ENCODE data around the gene NR4A1. TPM values are rescaled to one million over a fixed set of nuclear protein-coding genes. Genes with fewer than 3 reads are reported as not detected.

NR4A1 gene
- total and polyA plus RNA-seq, 5 donors from 2014 or later: 0.22 to 143 (median 0.53) TPM

DNA sequence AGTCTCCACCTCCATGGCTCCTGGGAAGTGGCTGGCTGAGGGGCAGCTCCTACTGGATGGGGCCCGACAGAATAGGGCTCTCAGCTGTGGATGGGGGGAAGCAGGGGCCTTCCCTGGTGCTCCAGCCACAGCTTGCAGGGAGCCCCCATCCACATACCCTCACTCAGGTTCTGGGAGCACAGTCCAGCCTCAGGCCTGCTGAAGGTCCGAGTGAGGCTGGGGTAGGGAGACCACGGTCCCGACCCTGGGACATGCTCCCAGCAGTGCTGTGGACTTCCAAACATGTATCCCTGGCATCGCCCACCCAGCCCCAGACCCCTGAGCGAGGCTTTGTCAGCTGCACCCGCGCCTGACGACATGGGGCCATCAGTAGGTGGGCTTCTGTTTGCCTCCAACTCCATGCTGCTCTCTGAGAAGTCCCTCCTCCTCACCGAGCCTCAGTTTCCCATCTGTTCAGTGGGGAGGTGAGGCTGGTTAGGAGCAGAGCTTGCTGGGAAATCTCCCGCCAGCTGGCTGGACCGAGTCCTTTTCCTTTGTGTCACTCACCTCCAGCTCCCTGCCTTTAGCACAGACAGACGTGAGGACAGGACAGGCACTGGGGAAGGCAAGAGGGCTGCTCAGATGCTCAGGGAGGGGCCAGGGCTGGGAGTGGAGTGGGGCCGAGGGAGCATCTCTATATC, 9.4 kb downstream of the NR4A1 start:
- Histone ChIP-seq H3K27ac (ENCODE audit: insufficient read depth, low read length, poor library complexity, severe bottlenecking) (no peak overlapping the region), H3K4me1 (ENCODE audit: control insufficient read depth, insufficient read depth, low read length, poor library complexity, severe bottlenecking) (no peaks in the 10 kb centered on the region), H3K36me3 (ENCODE audit: control insufficient read depth, insufficient read depth, low read length) (no peaks in the 10 kb centered on the region), H3K27me3 (ENCODE audit: control insufficient read depth, insufficient read depth, low read length) (no peaks in the 10 kb centered on the region), H3K9me3 (ENCODE audit: control insufficient read depth in 2 of 2, low read length in 2 of 2) (no peaks in the 10 kb centered on the region), H3K4me3 (ENCODE audit: low read depth, low read length) (no peak overlapping the region)
- no peak overlapping the region for H3K27ac Mint-ChIP-seq
- H3K9me3 Mint-ChIP-seq: no peaks in the 10 kb centered on the region
- H3K27me3 Mint-ChIP-seq: peaks cover 8% of the 10 kb centered on the region
- no peaks in the 10 kb centered on the region for H3K36me3 Mint-ChIP-seq
- DNase-seq: no peak
- H3K4me3 Mint-ChIP-seq: no peak overlapping the region
- no peak for ATAC-seq (ENCODE audit: low read depth in 2 of 2)
- H3K4me1 Mint-ChIP-seq: peaks cover 0 to 4% (median 0%) of the 10 kb centered on the region in 4 donors

DNA sequence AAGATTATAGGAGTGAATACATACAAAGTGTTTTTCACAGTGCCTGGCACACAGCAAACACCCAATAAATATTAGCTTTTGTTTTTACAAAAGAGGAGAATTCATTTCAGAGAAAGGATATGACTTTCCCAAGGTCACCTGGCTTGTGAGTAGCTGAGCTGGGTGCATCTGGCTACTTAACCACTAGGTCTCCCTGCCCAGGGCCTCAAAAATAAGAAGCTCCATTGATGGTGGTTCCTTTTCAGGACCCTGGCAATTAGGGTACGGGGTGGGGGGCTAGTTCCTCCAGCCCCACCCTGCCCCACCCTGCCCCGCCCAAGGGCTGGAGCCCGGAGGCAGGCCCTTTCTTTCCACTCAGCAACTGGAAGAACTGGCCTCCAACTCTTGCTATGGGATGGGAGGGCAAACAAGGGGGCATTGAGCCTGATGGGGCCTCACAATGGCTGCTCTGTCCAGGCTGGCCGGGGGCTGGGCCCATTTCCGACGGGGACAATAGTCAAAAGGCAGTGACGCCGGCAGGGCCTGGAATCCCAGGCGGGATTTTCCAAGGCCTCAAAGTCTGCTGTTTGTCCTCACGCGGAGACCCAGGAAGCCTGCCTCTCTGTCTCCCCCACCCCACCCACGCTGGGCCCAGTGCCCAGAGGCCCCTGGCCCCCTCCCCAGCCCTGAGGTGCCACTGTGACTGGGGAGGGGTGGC, 10.4 kb downstream of the NR4A1 start:
- Histone ChIP-seq H3K4me1 (ENCODE audit: control insufficient read depth, insufficient read depth, low read length, poor library complexity, severe bottlenecking) (no peaks in the 10 kb centered on the region), H3K36me3 (ENCODE audit: control insufficient read depth, insufficient read depth, low read length) (no peaks in the 10 kb centered on the region), H3K27ac (ENCODE audit: insufficient read depth, low read length, poor library complexity, severe bottlenecking) (no peak overlapping the region), H3K4me3 (ENCODE audit: low read depth, low read length) (no peak overlapping the region), H3K27me3 (ENCODE audit: control insufficient read depth, insufficient read depth, low read length) (no peaks in the 10 kb centered on the region), H3K9me3 (ENCODE audit: control insufficient read depth in 2 of 2, low read length in 2 of 2) (no peaks in the 10 kb centered on the region)
- H3K4me3 Mint-ChIP-seq: no peak overlapping the region
- H3K27me3 Mint-ChIP-seq: peaks cover 10% of the 10 kb centered on the region
- H3K9me3 Mint-ChIP-seq: no peaks in the 10 kb centered on the region
- H3K36me3 Mint-ChIP-seq: no peaks in the 10 kb centered on the region
- peaks cover 0 to 7% (median 0%) of the 10 kb centered on the region in 4 donors for H3K4me1 Mint-ChIP-seq
- peak overlapping the region in 1 of 3 donors; percentile 38 for H3K27ac Mint-ChIP-seq
- DNase-seq (no peak), ATAC-seq (ENCODE audit: low read depth in 2 of 2) (no peak)

DNA sequence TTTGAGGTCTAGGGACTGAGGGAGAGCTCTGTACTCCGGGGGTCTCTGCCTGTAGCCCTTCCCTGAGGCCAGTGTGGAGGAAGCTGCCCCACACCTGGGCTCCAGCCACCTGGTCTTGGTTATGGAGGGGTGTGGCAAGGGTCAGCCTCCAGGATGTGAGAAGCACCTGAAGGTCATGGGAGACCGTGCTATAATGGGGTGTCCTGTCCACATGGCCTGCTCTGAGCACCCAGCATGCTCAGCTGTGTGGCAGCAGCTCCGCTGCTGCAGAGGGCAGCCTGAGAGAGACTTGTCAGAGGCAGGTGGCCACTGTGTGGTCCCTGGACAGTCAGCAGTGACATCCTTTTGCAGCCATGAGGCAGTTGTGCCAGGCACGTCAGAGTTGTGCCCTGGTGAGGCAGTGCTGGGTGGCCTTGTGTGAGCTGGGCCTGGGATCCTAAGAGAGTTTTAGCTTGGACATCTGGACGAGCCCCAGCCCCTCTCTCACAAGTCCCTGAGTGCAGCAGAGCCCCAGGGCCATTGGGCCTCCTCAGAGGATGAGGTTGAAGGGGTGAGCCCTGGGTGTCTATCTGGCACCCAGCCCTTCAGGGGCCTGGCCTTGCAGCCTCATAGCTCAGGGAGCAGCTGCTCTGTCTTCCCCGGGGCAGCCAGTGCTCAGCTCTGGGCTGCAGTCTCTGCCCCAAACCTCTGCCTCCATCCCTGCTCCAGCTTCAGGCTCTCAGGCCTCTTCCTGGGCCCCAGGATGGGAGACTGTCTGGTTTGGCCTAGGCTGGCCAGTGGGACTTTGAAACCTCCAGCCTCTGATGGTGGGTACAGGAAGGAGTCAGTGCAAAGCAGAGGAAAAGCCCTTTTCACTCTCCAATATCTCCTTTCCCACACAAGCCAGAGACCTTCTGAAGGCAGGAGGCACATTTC, 11.2 kb downstream of the NR4A1 start:
- H3K4me1 ChIP-seq (ENCODE audit: control insufficient read depth, insufficient read depth, low read length, poor library complexity, severe bottlenecking): no peaks in the 10 kb centered on the region
- H3K4me3 ChIP-seq (ENCODE audit: low read depth, low read length): no peak overlapping the region
- Mint-ChIP-seq H3K4me1 (peaks cover 0 to 7% (median 0%) of the 10 kb centered on the region in 4 donors), H3K36me3 (no peaks in the 10 kb centered on the region), H3K27ac (no peak overlapping the region), H3K4me3 (no peak overlapping the region), H3K27me3 (peaks cover 10% of the 10 kb centered on the region), H3K9me3 (no peaks in the 10 kb centered on the region)
- H3K27ac ChIP-seq (ENCODE audit: insufficient read depth, low read length, poor library complexity, severe bottlenecking): no peak overlapping the region
- no peak for DNase-seq
- H3K9me3 ChIP-seq (ENCODE audit: control insufficient read depth in 2 of 2, low read length in 2 of 2): no peaks in the 10 kb centered on the region
- H3K36me3 ChIP-seq (ENCODE audit: control insufficient read depth, insufficient read depth, low read length): no peaks in the 10 kb centered on the region
- no peaks in the 10 kb centered on the region for H3K27me3 ChIP-seq (ENCODE audit: control insufficient read depth, insufficient read depth, low read length)
- no peak for ATAC-seq (ENCODE audit: low read depth in 2 of 2)

DNA sequence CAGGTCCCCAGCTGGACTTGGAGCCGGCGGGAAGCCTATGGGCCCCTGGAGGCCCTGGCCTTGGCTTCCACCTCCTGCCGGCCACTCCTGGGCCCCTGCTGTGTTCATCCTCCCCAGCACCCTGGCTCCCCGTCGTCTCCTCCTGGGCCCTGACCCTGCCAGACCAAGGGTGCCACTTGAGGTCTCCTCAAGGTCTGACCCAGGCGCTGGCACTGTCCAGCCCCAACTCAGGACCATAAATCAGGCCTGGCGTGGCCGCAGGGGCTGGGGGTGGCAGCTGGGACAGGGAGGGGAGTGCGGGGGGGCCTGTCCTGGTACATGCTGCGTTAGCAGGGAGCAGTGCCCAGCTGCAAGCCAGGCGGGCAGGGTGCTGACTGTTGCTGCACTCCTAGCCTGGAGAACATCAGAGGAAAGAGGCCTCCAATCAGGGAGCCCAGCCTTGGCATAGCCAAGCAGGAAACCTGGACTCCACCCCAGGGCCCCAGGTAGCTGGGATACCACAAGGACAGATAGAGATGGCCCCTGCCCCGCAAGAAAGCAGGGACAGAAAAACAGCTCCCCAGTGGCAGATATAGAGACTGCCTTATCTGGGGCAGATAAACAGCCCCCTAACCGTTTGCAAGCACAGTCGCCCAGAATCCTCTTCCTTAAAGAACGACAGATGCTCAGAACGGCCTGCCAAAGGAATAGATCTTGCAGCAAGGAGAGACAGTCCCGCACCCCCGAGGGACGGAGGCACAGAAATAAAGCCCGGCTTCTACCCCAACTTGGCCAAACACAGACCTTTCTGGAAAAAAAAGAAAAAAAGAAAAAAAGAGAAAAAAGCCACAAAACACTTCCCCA, 12.1 kb downstream of the NR4A1 start:
- H3K27ac Mint-ChIP-seq: peak overlapping the region in 1 of 3 donors; percentile 62
- peaks cover 0 to 7% (median 0%) of the 10 kb centered on the region in 4 donors for H3K4me1 Mint-ChIP-seq
- H3K27me3 Mint-ChIP-seq: peaks cover 10% of the 10 kb centered on the region
- Histone ChIP-seq H3K36me3 (ENCODE audit: control insufficient read depth, insufficient read depth, low read length) (no peaks in the 10 kb centered on the region), H3K27me3 (ENCODE audit: control insufficient read depth, insufficient read depth, low read length) (no peaks in the 10 kb centered on the region), H3K27ac (ENCODE audit: insufficient read depth, low read length, poor library complexity, severe bottlenecking) (no peak overlapping the region), H3K4me1 (ENCODE audit: control insufficient read depth, insufficient read depth, low read length, poor library complexity, severe bottlenecking) (no peaks in the 10 kb centered on the region), H3K4me3 (ENCODE audit: low read depth, low read length) (no peak overlapping the region), H3K9me3 (ENCODE audit: control insufficient read depth in 2 of 2, low read length in 2 of 2) (no peaks in the 10 kb centered on the region)
- DNase-seq (no peak), ATAC-seq (ENCODE audit: low read depth in 2 of 2) (no peak)
- H3K9me3 Mint-ChIP-seq: no peaks in the 10 kb centered on the region
- no peak overlapping the region for H3K4me3 Mint-ChIP-seq
- no peaks in the 10 kb centered on the region for H3K36me3 Mint-ChIP-seq

DNA sequence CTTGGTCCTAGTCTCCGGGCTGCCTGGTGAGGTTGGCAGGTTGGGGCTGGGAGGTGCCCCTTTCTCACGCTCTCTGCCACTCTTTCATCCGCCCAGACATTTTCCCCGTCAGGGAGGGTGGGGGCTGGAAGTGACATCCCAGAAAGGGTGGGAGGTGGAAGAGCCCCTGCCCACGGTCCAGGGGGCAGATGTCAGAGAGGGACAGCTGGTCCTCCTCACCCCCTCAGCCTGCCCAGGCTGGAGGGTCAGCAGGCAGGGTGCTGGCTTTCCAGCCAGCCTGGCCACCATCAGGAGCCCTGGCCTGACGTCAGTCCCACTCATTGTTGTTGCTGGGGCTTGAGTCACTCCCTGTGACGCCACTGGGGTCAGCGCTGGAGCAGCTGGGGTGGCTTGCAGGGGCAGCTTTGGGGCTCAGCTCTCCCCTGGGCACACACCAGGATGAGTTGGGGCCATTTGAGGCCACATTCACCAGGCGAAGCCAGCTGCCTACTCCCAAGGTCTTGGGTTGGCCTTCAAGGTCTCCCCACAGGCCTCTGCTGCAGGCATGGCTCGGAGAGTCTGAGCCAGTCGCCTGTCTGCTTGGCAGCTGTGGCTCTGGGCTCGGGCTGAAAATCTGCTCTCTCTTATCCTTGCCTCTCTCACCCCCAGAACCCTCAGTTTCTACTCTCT, 12.9 kb downstream of the NR4A1 start:
- peaks cover 3% of the 10 kb centered on the region for H3K4me1 ChIP-seq (ENCODE audit: control insufficient read depth, insufficient read depth, low read length, poor library complexity, severe bottlenecking)
- Mint-ChIP-seq H3K4me3 (peak overlapping the region in 1 of 4 donors; percentile 76), H3K27me3 (peaks cover 10% of the 10 kb centered on the region), H3K9me3 (no peaks in the 10 kb centered on the region), H3K27ac (peak overlapping the region in 1 of 3 donors; percentile 62), H3K4me1 (peaks cover 3 to 12% (median 3%) of the 10 kb centered on the region in 4 donors), H3K36me3 (no peaks in the 10 kb centered on the region)
- DNase-seq (no peak), ATAC-seq (ENCODE audit: low read depth in 2 of 2) (no peak)
- H3K9me3 ChIP-seq (ENCODE audit: control insufficient read depth in 2 of 2, low read length in 2 of 2): no peaks in the 10 kb centered on the region
- no peaks in the 10 kb centered on the region for H3K27me3 ChIP-seq (ENCODE audit: control insufficient read depth, insufficient read depth, low read length)
- H3K4me3 ChIP-seq (ENCODE audit: low read depth, low read length): no peak overlapping the region
- no peaks in the 10 kb centered on the region for H3K36me3 ChIP-seq (ENCODE audit: control insufficient read depth, insufficient read depth, low read length)
- no peak overlapping the region for H3K27ac ChIP-seq (ENCODE audit: insufficient read depth, low read length, poor library complexity, severe bottlenecking)

DNA sequence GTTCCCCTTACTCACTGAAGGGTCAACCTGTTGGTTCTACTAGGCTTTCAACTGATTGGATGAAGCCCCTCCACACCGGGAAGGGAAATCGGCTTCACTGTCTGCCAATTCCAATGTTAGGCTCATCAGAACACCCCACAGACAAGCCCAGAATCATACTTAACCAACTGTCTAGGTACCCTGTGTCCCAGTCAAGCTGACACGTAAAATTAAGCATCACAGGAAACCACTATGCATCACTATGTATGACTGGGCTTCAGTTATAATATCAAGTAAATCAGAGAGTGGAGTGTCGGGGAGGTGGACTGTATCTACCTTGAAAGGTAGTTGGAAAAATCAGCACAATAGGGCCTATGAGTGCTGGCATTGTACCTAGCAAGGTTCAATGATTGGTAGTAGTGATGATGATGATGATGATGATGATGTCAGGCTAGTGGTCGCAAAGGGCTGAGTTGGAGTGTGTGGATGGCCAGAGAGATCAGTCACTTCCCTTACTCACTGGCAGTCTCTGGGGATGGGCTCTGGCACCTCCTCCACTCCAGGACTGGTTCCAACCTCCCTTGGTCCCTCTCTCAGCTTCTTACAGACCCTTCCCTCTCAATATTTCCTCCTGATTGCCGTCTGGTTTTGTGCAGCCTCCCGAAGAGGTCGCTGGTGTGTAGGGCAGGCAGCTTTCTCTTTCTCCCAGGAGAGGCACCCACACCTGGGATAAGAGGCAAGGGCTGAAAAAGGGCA, 15.3 kb downstream of the NR4A1 start:
- Mint-ChIP-seq H3K27ac (peak overlapping the region in 1 of 3 donors; percentile 4), H3K36me3 (no peaks in the 10 kb centered on the region), H3K27me3 (peaks cover 19% of the 10 kb centered on the region), H3K4me3 (peak overlapping the region in 3 of 4 donors; percentile 36 to 83 (median 66)), H3K9me3 (no peaks in the 10 kb centered on the region), H3K4me1 (peaks cover 14 to 30% (median 22%) of the 10 kb centered on the region in 4 donors)
- Histone ChIP-seq H3K4me1 (ENCODE audit: control insufficient read depth, insufficient read depth, low read length, poor library complexity, severe bottlenecking) (peaks cover 22% of the 10 kb centered on the region), H3K27me3 (ENCODE audit: control insufficient read depth, insufficient read depth, low read length) (no peaks in the 10 kb centered on the region), H3K36me3 (ENCODE audit: control insufficient read depth, insufficient read depth, low read length) (no peaks in the 10 kb centered on the region), H3K9me3 (ENCODE audit: control insufficient read depth in 2 of 2, low read length in 2 of 2) (no peaks in the 10 kb centered on the region), H3K27ac (ENCODE audit: insufficient read depth, low read length, poor library complexity, severe bottlenecking) (no peak overlapping the region), H3K4me3 (ENCODE audit: low read depth, low read length) (no peak overlapping the region)
- no peak for ATAC-seq (ENCODE audit: low read depth in 2 of 2)
- no peak for DNase-seq
